ENCODE measurements around the gene ATG13.

The ATG13 gene

DNA sequence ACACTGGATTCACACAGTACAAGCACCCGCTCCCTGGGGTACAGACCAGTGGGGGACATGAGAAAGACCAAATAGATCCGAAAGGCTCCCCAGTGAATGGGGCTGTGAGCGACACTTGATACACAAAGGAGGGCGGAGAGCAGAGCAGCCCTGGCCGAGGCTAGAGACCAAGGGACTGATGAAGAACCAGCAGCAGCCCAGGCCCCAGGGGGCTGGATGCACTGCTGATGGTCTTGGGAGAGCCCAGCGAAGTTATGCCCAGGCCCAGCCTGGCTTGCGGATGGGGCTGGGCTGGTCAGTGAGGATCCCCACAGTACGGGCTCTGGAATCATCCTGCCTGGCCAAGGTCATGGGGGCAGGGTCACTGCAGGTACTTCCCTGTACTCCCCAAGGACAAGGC is 59.8 kb downstream of the ATG13 start:
- DNase-seq, result no peak

DNA sequence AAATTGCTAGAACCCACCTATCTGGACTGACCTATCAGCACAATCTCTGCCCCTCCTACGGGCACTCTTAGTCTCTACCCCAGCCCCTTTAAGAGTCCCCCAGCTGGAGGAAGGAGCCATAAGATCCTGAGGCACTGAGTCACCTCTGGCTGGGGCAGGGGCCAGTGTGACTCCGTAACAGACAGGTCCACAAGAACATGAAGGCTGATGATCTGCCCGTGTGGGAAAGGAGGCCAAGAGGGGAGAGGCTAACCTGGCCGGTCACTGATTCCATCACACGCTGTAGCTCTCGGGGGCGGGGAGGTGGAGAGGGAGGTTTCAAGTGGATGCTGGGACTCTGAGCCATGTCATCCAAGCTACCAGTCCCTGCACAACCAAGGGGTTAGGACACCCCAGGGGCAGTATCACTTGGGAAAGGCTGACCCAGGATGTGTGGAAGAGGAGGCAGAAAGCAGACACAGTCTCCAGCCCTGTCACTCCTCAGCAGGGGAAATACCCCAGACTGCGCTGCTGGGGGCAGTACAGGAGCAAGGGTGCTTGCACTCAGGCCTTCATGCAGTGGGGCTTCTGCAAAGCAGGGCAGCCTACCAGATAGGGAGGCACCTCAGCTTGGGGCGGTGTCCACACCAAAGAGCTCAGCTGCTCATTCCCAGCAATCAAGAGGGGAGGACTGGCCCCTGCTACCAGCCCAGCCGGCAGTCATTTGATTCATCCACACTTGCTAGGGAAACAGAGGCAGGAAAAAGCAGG is 60.8 kb downstream of the ATG13 start:
- DNase-seq, result no peak

DNA sequence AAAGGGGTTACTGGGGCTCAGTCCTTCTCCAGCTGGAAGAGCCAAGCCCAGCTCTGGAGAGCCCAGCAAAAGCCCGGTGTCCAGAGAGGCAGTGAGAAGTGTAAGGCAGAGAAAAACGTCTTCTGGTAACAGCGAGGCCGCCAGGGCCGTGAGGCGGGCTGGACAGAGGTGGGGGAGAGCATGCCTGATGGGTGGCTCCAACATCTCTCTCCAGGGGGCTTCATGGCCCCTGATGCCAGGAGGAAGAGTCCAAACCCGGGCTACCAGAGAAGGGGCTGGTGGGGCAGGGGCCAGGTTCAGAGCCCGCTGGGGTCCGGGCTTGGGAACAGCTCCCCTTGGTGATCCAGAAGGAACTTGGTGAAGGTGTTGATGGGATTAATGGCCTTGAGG is 61.4 kb downstream of the ATG13 start:
- no peak for DNase-seq

DNA sequence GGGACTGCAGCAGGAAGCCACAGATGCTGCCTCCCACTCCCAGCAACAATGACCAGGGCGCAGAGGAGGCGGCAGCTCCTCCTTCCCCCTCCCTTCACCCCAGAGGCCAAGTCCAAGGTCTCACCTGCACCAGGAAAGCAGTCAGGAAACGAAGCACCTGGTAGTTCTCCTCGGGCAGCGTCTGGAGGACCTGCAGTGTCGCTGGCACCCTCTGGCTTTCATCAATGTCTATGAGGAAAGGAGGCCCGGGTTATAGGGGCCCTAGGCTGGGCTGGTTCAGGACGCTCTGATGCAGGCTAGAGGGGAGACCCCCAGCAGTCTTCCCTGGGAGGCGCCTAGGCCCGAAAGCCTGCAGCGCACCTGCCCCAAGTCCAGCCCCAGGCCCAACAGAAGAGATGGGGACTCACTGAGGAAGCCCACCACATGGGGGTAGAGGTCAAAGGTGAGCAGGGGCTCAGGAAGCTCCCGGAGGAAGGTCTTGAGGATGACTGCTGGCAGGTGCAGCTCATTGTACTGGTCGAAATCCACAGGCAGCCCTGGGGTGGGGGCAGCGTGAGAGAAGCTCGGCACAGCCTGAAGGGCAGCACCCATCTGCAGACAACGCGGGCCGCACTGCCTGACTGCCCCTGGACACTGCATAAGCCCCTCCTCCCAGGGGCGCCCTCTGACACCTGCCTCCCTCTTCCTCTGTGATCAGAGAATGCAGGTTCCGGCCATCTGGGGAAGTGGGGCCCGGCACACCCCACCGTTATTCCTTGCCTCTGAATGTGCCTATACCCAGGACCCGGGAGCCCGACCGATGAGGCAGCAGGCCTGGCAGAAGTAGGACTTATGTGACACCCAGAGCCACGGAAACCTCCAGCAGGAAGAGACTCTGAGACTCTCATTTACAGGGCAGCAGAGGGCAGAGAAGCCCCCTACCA is 62.1 kb downstream of the ATG13 start:
- no peak for DNase-seq

DNA sequence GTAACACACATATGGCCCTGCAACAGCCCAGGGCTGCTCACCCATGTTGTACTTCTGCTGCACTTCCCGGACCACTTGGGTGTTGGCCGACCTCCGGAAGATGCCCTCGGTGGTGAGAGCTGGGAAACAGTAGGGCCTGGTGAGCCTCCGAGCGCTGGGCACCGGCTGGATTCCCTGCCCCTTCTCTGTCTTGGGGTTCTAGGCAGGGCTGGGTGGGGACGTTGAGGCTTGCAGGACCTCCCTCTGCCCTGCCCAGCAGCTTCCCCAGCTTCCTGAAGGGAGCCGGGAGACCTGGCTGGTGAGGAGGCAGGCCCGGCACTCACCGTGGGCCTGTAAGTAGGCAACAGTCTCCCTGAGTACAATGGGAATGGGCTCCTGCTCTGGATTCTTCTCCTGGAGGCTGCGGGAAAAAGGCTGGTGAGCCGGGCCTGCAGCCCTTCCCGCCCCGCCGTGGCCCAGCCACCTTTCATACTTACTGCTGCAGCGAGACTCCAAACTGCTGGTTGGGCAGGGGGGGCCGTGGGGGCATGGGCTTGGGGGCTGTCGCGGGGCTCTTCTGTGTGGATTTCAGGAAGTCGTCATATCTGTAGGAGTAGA is 62.9 kb downstream of the ATG13 start:
- no peak for DNase-seq

DNA sequence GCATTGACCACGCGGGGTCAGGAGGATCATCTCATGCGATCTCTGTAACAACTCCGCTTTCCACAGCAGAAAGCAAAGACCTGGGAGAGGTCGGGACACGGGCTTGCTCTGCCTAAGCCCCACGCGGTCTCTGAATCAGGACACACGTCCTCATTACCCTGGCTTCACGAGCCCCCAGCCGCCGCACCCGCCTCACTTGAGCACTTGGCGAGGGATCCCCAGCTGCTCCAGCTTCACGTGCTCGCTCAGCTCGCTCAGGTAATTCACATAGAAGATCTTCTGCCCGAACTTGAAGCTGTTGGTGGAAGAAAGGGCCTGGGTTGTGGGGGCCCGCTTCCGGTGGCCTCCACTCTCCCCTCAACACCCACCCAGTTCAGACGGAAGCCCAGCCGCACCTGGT is 63.5 kb downstream of the ATG13 start:
- DNase-seq, result no peak

GRCh38 chr11:46681814-46682213 is 64.5 kb downstream of the ATG13 start:
- no peak for DNase-seq

GRCh38 chr11:46682773-46683752 is 65.7 kb downstream of the ATG13 start:
- DNase-seq, result no peak

- no peak for DNase-seq
Measured at GRCh38 chr11:46684367-46684766, 67.0 kb downstream of the ATG13 start.

DNA sequence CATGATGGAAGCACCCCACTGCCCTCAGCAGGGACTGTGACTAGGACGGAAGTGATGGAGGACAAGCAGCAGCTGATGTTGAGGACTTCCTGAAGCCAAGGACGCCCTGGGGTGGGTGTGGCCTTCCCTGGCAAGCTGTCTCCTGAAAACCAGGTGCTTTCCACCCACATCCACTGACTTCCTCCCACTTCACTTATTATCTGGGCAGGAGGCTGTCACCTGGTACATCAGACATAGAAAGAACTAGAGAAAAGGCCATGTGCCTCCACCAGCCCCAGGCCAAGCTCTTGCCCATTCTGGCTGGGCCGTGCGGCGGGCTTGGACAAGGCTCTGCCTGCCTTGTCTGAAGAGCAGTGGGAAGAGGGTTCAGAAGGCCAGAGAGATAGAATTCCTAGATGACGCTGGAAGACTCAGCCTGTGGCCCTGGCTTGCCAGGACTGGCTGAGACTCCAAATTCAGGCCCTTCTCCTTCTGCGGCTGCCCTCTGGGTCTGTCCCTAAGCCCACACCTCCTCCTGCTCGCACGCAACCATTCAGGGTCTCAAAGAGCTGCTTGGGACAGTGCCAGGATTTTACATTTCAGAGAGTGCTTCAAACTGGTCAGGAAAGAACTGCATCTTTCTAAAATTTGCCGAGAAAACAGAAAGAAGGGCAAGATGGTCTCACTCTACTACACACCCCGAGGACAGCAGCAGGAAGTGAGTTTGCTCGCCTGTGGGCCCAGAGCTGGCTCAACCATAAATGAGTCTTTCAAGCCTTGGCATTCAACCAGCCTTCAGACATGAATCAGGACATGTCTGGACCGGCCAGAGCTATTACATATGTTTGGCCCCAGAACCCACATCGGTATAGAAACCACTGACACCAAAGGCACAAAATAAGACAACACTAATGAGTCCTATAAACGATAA is 69.8 kb downstream of the ATG13 start:
- DNase-seq, result no peak

- DNase-seq, result no peak
Measured at GRCh38 chr11:46690702-46691101, 73.3 kb downstream of the ATG13 start.

DNA sequence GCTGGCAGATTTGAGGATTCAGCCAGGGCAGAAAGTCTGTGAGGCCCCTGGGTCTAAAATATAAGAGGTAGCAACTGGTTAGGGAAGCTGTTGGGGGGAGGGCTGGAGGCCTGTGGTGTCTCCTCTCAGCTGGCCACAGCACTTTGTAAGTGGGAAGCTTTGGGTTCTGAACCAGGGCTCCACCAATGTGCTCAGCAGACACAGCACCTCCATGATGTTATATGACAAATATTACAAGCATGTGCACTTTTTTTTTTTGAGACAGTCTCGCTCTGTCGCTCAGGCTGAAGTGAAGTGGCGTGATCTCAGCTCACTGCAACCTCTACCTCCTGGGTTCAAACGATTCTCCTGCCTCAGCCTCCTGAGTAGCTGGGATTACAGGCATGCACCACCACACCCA is 75.1 kb downstream of the ATG13 start:
- DNase-seq, result no peak

DNA sequence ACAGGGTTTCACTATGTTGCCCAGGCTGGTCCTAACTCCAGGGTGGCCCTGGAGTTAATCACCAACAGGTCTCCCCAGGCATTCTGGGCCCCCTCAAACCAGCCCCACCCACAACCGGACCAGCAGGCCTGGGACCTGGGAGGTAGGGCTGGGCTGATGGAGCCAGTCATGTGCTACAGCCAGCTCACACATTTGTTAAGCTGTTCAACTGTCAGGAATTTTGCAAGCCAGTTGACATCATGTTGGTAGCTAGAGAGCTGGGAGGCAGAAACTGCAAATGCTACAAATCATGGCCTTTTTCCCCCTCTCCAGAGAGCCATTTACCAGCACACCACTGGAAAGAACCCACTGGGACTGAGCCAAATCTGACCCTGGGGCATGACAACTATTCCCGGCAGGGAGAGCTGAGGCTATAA is 76.3 kb downstream of the ATG13 start:
- no peak for DNase-seq

- no peak for DNase-seq
Measured at GRCh38 chr11:46694072-46694471, 76.7 kb downstream of the ATG13 start.

GRCh38 chr11:46694607-46695006 is 77.3 kb downstream of the ATG13 start:
- no peak for DNase-seq

- no peak for DNase-seq
Measured at GRCh38 chr11:46695345-46696211, 78.2 kb downstream of the ATG13 start.

DNA sequence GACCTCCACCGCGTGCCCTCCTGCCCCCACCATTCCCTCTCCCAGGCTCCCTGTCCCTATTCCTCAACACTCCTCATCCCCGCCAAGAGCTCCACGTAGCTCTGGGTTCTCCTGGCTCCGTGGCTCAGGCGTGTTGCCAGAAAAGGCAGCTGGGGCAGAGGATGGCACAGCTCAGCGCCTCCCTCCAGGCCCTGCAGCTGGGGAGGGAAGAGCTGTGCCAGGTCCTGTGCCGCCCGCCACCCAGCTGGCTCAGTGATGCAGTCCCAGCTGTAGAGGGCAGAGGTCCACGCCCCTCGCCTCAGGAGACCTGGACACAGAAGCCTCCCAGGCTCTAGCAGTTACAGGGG is 78.8 kb downstream of the ATG13 start:
- no peak for DNase-seq

DNA sequence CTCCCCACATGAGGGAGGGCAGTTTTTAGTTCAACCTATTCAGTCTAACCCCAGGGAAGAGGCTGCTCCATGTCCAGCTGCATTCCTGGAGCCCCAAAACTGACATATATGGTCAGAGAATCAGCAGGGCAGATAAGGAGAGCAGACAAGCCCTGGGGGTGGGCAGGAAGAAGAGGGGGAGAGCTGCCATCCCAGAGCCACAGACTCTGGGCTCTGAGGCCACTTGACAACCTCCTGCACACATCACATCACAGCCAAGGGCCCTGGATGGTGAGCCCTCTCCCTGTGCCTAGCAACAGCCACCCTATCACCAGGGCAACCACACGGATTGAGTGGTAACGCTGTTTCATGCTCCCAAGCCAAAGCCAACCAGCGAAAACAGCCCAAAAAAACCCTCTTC is 80.0 kb downstream of the ATG13 start:
- no peak for DNase-seq

- DNase-seq, result no peak
Measured at GRCh38 chr11:46697723-46698122, 80.4 kb downstream of the ATG13 start.

DNA sequence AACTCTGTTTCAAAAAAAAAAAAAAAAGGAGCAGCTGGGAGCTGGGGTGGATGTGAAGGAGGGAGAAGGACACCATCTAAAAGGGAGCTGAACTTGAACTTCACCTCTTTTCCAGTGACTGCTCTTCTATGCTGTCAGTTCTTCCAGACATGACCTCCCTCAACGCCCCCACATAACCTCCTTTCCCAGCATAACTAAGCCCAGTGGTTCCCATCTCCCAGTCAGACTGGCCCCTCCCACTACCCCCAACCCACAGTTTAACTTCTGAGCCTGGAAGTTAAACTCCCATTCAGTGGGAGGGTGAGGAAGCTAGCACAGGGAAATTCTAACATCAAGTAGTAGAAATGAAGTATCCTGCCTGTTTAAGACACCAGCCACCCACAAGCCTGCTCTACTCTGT is 81.2 kb downstream of the ATG13 start:
- DNase-seq, result no peak
